Fibroblast of the aortic adventitia (primary cell): ENCODE data around the gene SLC47A1. TPM values are rescaled to one million over a fixed set of nuclear protein-coding genes. Genes with fewer than 3 reads are reported as not detected.

ENCODE experiments used
- DNase-seq: peaks from one replicate; pipeline ENCODE4 v3.0.0-alpha.2; 2010; ENCODE audit warnings: low read depth
- H3K4me3 ChIP-seq: 2 replicates; pipeline ENCODE4 v1.5.1; 2011; ENCODE audit warnings: low read depth, mild to moderate bottlenecking, control low read depth, low read length, moderate library complexity
- total RNA-seq: library from RNA; depleted of rRNA; stranded (reverse); fragments of >200 nt; gene quantifications from 2 replicates; pipeline ENCODE4 v1.2.3, GENCODE V29; 2012; ENCODE audit warnings: low replicate concordance
- TF ChIP-seq, protein P1 (sequence below): IDR thresholded peaks from 2 replicates; pipeline ENCODE4 v1.5.1; 2011; ENCODE audit warnings: mild to moderate bottlenecking, low read length, control low read depth, inconsistent platforms; ENCODE audit not compliant: insufficient read depth

The SLC47A1 gene
- total RNA-seq, 1 donor, result 0.27 TPM

DNA sequence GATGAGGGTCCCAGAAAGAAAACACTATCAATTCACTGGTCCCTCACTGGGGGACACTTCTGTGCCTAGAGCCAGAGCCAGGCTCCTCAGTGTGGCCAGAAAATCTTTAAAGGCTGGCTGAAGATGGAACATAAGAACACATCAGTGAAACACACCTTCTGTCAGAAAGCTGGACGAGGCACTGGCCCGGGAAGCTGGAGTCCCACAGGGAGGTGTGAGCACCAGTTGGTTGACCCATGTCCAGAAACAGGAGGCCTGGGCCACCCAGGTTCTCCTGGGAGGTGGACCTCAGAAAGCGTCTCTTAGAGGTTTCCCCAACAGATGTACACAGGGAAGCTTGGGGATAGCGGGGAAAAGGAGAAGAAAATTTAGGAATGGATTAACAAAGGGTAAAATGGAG is 58.7 kb downstream of the SLC47A1 start:
- TF ChIP-seq, protein P1, sequence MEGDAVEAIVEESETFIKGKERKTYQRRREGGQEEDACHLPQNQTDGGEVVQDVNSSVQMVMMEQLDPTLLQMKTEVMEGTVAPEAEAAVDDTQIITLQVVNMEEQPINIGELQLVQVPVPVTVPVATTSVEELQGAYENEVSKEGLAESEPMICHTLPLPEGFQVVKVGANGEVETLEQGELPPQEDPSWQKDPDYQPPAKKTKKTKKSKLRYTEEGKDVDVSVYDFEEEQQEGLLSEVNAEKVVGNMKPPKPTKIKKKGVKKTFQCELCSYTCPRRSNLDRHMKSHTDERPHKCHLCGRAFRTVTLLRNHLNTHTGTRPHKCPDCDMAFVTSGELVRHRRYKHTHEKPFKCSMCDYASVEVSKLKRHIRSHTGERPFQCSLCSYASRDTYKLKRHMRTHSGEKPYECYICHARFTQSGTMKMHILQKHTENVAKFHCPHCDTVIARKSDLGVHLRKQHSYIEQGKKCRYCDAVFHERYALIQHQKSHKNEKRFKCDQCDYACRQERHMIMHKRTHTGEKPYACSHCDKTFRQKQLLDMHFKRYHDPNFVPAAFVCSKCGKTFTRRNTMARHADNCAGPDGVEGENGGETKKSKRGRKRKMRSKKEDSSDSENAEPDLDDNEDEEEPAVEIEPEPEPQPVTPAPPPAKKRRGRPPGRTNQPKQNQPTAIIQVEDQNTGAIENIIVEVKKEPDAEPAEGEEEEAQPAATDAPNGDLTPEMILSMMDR, result no peak
- no peak overlapping the region for H3K4me3 ChIP-seq
- DNase-seq, result no peak

GRCh38 chr17:19596869-19597268 is 63.2 kb downstream of the SLC47A1 start:
- TF ChIP-seq, protein P1, result no peak
- H3K4me3 ChIP-seq, result no peak overlapping the region
- no peak for DNase-seq

DNA sequence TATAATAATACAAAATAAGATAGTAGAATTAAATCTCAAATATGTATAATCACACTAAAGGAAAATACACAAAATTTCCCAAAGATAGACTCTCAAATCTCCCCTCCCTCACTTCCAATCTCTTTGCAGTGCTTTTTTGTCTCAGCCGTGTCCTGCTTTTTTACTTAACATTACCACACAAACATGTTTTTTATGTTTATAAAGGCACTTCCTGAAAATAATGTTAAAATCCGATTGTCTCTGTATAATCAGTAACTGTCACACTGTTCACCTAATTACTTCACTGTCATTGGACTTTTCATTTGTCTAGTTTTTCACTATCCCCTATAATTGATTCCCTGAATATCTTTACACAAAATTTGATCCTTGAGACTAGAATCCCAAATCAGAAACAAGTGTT is 76.7 kb downstream of the SLC47A1 start:
- no peak for DNase-seq
- no peak overlapping the region for H3K4me3 ChIP-seq
- TF ChIP-seq, protein P1, result no peak

DNA sequence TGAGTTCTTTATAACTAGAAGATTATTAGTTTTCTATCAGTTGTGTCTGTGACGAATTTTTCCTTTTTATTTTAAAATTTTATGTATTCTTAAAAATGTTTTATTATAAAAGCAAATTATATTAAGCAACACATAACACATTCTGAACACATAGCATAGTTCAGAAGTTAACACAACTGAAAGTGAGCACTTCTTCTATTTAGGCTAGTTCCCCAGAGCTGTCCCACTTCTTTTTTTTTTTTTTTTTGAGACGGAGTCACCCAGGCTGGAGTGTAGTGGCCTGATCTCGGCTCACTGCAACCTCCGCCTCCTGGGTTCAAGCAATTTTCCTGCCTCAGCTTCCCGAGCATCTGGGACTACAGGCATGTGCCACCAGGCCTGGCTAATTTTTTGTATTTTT is 77.2 kb downstream of the SLC47A1 start:
- TF ChIP-seq, protein P1, result no peak
- no peak for DNase-seq
- H3K4me3 ChIP-seq, result no peak overlapping the region

DNA sequence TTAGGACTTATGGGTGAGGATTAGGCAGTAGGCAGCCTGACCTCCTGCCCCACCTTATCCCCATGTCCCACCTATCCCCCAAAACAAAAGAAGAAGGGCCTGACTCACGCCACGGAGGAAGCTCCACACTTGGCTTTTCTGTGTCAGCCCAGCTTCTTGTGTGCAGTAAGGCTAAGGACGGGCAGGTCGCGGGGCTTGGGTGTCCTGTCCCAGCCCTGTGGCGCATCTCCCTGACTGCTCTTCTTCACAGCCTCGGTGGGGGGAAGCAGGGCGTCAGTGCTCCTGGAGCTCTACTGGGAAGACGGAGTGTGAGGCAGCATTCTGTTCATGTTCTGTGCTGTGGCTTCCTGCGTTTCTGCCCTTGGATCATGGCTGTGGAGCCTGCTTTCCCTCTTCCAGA is 80.3 kb downstream of the SLC47A1 start:
- H3K4me3 ChIP-seq, result no peak overlapping the region
- TF ChIP-seq, protein P1, result no peak
- no peak for DNase-seq

DNA sequence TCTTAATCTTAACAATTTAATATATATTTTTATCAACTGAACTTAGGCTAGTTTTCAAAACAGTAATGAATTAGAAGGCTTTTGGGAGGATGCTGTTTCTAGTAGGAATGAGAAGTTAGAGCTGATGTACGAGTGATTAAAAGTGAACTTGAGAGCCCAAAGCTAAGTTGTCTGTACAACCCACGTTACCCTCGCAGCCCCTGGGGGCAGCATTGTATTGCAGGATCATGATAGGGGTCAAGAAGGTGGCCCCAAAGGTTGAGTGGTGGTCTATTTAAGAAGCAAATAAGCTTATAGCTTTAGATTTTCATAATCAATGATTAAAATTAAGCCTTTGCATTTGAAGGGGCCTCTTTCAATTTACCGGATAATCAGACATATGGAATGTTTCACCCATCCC is 81.2 kb downstream of the SLC47A1 start:
- H3K4me3 ChIP-seq, result no peak overlapping the region
- TF ChIP-seq, protein P1, result no peak
- DNase-seq, result no peak

GRCh38 chr17:19618015-19618414 is 84.4 kb downstream of the SLC47A1 start:
- H3K4me3 ChIP-seq, result no peak overlapping the region
- TF ChIP-seq, protein P1, result no peak
- DNase-seq, result no peak
